ENCODE measurements around the gene LRP1.
A peak's percentile ranks its signal among the peaks of the same experiment; 100 is the strongest.

The LRP1 gene

GRCh38 chr12:57157588-57158173 lies 29.4 kb downstream of the LRP1 start:
- DNase-seq: no peak

DNA sequence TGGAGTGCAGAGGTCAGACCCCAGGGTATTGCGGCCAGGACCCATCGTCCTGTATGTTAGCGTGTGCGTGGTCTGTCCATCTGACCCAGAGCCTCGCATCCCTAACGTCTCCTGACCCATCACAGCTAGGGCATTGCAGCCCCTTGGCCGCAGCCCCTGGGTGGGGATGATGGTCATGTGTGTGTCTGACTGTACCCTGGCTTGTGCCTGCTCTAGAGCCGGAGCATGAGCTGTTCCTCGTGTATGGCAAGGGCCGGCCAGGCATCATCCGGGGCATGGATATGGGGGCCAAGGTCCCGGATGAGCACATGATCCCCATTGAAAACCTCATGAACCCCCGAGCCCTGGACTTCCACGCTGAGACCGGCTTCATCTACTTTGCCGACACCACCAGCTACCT lies 29.9 kb downstream of the LRP1 start:
- no peak for DNase-seq

DNA sequence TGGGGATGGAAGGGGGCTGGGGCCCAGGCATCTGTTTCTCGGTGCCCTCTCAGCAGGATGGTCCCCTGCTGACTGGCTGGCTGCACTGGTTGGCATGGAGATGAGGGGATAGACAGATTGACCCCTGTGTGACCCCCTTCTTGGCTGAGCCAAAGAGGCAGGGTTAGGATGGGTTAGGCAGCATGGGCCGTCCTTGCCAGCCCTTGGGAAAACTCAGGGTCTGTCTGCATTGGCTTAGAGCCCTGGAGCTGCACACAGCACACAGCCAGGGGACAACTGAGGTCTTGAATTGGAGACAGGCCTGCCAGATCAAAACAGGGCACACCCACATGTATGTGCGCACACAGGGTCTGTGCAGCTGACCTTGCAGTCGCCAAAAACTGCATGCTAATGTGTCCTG lies 30.4 kb downstream of the LRP1 start:
- DNase-seq: no peak

- DNase-seq: no peak
Observed at GRCh38 chr12:57159311-57159710, 31.0 kb downstream of the LRP1 start.

DNA sequence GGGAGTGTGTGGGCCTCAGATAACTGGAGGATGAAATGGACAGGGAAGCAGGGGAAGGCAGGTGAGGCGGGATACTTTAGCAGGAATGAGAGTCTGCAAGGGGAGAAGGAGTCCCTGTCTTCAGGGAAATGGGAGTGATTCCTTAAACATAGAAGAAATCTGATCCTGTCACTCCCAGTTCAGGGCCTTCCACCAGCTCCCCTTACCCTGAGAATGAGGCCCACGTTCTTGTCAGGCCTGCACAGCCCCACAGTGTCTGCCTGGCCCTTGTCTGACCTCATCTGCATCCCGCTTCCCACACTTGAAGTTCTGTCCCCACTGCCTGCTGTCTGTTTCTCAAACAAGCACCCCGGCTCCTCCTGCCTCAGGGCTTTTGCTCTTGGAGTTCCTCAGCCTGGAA lies 31.8 kb downstream of the LRP1 start:
- DNase-seq: no peak

GRCh38 chr12:57160741-57161140 lies 32.5 kb downstream of the LRP1 start:
- no peak for DNase-seq

GRCh38 chr12:57161491-57161890 lies 33.2 kb downstream of the LRP1 start:
- DNase-seq: no peak

DNA sequence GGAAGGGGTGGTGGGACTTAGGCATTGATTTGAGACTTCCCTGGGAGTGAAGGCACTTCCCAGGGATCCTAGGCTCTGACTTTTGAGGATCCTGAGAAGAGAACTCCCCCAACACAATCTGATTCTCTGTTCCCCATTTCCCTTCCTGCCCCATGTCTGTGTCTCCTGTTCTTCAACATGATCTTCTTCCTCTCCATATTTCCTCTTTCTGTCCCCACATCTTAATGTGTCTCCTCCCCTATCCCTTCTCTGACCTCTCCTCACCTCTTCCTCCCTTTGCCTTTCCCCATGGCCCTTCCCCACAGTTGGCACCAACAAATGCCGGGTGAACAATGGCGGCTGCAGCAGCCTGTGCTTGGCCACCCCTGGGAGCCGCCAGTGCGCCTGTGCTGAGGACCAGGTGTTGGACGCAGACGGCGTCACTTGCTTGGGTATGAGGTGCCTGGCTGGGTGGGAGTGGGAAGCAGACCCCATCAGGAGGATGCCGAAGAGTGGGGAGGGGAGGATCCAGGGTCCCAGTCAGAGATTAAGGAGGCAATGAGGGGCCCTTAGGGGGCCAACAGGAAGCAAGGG lies 34.4 kb downstream of the LRP1 start:
- DNase-seq: no peak

DNA sequence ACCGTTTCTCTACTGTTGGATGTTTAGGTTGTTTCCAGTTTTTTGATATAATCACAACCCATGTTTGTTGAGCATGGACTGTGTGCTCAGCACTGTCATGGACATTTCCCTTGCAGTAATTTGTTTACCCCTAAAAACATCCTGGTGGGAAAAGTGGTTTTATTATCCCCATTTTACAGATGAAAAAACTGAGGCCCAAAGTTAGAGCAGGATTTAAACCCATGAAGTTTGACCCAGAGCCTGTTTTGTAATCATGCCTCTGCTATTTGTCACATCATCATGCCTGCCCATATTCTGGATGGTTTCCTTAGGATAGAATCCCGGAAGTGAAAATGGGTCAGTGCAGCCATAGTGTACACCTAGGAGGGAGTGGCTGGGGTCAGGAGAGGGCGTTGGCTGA lies 36.2 kb downstream of the LRP1 start:
- no peak for DNase-seq

- no peak for DNase-seq
Observed at GRCh38 chr12:57164966-57165625, 36.8 kb downstream of the LRP1 start.

GRCh38 chr12:57165741-57166140 lies 37.5 kb downstream of the LRP1 start:
- no peak for DNase-seq

DNA sequence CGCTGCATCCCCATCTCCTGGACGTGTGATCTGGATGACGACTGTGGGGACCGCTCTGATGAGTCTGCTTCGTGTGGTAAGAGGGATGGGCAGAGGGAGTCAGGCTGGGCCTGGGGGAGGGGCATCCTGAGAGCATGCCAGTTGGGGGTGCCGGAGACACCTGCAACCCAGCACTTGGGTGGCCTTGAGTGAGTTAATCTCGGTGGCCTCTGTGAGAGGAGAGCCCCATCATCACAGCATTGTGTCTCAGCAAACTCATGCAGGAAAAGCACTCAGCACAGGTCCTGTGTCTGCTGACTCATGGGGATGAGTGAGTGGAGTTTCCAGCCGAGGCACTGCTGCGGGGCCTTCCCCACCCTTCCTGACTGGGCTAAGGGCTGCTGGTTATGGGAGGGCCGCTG lies 38.7 kb downstream of the LRP1 start:
- peak; percentile 69 for DNase-seq

GRCh38 chr12:57168058-57168457 lies 39.8 kb downstream of the LRP1 start:
- no peak for DNase-seq

DNA sequence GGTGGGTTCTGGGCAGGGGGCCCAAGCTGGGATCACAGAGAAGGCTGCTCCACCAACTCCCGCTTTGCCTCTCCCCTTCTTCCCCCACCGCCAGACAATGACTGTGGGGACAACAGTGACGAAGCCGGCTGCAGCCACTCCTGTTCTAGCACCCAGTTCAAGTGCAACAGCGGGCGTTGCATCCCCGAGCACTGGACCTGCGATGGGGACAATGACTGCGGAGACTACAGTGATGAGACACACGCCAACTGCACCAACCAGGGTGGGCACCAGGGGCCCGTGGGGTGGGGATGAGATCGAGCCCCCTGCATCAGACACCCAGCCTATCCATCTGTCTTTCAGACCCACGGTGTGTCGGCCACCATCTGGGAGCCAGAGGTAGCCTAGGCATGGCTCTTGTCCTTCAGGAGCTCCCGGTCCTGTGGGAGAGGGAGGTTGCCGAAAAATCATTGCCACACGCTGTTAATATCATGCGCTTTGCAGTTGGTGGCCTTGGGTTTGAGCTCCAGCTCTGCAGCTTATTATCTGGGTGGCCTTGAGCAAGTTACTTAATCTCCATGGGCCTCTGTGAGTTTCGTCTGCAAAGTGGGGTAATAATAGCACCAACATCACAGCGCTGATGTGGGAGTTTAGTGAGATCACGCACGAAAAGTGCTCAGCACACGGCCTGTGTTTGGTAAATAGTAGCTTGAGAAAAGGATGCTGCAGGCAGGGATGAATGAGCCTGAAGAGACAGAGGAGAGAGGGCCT lies 40.9 kb downstream of the LRP1 start:
- no peak for DNase-seq

GRCh38 chr12:57169969-57170368 lies 41.7 kb downstream of the LRP1 start:
- no peak for DNase-seq

GRCh38 chr12:57170408-57170807 lies 42.1 kb downstream of the LRP1 start:
- no peak for DNase-seq

DNA sequence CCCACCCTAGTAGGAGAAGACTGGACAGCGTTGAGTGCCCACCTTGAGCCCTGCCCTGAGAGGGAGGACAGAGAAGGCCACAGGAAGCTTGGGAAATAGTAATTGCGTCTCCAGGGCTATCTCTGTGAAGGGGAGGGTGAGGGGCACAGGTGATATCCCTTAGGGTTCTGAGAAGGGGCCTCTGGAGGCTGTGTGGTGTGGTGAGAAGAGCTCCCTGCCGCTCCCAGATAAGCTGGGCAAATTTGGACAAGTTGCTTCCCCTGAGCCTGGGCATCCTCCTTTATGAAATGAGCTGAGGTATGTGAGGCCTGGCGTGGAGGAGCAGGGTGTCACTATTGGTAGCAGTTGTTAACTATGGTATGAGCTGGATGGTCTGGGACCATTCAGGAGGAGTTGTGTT lies 42.6 kb downstream of the LRP1 start:
- no peak for DNase-seq

DNA sequence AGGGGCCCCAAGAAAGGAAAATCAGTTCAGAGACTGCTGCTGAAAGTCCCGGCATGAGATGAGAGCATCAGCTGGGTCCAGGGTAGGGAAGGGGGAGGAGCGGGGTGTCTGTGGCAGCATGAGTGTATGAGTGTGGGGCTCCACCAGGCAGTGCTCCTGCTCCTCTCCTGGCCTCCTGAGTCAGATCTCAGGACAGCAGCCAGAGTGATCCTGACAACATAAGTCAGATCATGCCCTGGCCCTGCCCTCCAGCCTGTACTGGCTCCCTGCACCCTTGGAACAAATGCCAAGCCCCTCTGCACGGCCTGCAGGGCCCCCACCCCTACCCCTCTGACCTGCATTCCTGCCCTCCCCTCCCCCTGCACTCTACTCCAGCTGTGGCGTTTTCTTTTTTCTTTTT lies 43.4 kb downstream of the LRP1 start:
- DNase-seq: peak; percentile 56

DNA sequence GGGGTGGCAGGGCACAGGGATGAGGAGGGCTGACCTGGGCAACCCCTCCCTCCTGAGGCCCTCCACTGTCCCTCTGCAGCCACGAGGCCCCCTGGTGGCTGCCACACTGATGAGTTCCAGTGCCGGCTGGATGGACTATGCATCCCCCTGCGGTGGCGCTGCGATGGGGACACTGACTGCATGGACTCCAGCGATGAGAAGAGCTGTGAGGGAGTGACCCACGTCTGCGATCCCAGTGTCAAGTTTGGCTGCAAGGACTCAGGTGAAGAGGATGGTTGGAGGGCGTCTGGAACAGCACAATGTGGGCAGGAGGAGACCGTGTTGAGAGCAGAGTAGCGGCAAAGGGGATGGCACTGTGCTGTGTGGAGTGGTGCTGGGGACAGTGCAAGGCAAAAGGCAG lies 44.8 kb downstream of the LRP1 start:
- DNase-seq: no peak

GRCh38 chr12:57173683-57174082 lies 45.4 kb downstream of the LRP1 start:
- DNase-seq: no peak

DNA sequence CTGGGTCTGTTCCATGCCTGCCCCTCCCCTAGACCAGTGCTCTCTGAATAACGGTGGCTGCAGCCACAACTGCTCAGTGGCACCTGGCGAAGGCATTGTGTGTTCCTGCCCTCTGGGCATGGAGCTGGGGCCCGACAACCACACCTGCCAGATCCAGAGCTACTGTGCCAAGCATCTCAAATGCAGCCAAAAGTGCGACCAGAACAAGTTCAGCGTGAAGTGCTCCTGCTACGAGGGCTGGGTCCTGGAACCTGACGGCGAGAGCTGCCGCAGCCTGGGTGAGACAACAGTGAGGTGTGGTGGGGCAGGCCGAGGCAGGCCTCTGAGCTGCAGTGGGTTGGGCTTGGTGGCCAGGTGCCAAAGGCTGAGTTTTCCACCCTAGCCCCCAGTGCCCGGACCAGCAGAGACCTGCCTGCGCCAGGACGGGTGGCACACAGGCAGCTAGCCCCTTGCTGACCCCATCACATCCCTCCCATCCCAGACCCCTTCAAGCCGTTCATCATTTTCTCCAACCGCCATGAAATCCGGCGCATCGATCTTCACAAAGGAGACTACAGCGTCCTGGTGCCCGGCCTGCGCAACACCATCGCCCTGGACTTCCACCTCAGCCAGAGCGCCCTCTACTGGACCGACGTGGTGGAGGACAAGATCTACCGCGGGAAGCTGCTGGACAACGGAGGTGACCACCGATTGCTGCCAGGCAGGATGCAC lies 47.3 kb downstream of the LRP1 start:
- DNase-seq: peak; percentile 53

DNA sequence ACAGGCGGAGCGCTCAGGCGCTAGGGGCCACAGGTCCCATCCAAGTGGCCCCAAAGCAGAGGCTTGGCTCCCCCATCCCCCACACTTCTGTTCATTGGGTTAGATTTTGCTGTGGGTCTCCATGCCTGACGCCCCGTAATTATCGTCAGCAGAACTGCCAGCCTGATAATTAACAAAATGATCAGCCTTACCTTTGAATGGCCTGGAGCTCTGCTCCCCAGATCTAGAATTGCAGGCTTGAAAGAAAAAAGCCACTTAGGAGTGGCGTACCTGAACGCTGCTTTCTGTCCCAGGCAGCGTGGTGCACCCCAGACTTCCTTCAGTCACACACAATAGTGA lies 47.8 kb downstream of the LRP1 start:
- DNase-seq: no peak

DNA sequence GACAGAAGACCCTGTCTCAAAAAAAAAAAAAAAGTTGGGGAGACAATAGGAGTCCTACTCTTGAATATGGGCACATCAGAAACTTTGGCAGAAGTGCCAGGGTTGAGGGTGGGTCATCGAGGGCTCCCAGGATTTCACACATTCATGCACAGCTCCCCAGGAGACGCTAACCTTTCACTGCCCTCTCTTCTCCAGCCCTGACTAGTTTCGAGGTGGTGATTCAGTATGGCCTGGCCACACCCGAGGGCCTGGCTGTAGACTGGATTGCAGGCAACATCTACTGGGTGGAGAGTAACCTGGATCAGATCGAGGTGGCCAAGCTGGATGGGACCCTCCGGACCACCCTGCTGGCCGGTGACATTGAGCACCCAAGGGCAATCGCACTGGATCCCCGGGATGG lies 48.6 kb downstream of the LRP1 start:
- DNase-seq: no peak

DNA sequence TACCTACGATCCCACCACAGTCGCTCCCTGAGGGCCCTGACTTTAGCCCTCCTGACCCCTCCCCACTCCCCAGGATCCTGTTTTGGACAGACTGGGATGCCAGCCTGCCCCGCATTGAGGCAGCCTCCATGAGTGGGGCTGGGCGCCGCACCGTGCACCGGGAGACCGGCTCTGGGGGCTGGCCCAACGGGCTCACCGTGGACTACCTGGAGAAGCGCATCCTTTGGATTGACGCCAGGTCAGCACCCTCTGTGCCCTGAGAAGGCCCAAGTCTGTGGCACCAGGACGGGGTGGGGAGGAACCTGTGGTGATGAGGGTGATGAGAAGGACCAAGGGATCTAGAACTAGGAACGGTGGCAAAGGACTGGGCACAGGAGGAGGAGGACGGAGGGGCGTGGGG lies 49.1 kb downstream of the LRP1 start:
- no peak for DNase-seq

All from fibroblast of skin of right quadriceps (primary cell).